Progenitor cell of endocrine pancreas (in vitro differentiated cells): Measurements from ENCODE around the gene APEH. TPM values are rescaled to one million over a fixed set of nuclear protein-coding genes. Genes with fewer than 3 reads are reported as not detected.

Source experiments
- DNase-seq: peaks from one replicate; pipeline ENCODE4 v3.0.0; 2021; ENCODE audit warnings: low spot score; ENCODE audit not compliant: unreplicated experiment
- H3K27ac Mint-ChIP-seq: 2 replicates; pipeline ENCODE4 v1.8.0; 2021; ENCODE audit warnings: mild to moderate bottlenecking, moderate library complexity, mixed read lengths
- H3K27me3 Mint-ChIP-seq: 2 replicates; pipeline ENCODE4 v1.8.0; 2021; ENCODE audit warnings: mixed read lengths
- H3K36me3 Mint-ChIP-seq: 2 replicates; pipeline ENCODE4 v1.8.0; 2022; ENCODE audit warnings: mixed read lengths; ENCODE audit not compliant: insufficient read depth
- H3K4me1 Mint-ChIP-seq: 2 replicates; pipeline ENCODE4 v1.8.0; 2021; ENCODE audit warnings: low read depth, mixed read lengths
- H3K4me3 Mint-ChIP-seq: 2 replicates; pipeline ENCODE4 v1.8.0; 2021; ENCODE audit warnings: low read depth, mild to moderate bottlenecking, moderate library complexity, mixed read lengths
- H3K9me3 Mint-ChIP-seq: 2 replicates; pipeline ENCODE4 v1.8.0; 2021; ENCODE audit warnings: low read depth, mixed read lengths
- CTCF ChIP-seq: fragments of 200-600 bp; sonication (generic); IDR thresholded peaks from one replicate; pipeline ENCODE4 v1.5.0; 2021; ENCODE audit warnings: antibody characterized with exemption, mild to moderate bottlenecking; ENCODE audit not compliant: unreplicated experiment
- total RNA-seq: library from RNA; stranded (reverse); gene quantifications from 2 replicates; pipeline ENCODE4 v1.2.1, GENCODE V29; 2021

The APEH gene
- total RNA-seq, 1 donor from 2014 or later: 160 TPM

- H3K36me3 Mint-ChIP-seq: peaks cover 2% of the 10 kb centered on the region
- no peak for DNase-seq
- no peak for TF ChIP-seq CTCF
- no peaks in the 10 kb centered on the region for H3K4me1 Mint-ChIP-seq
- H3K27ac Mint-ChIP-seq: no peak overlapping the region
- H3K9me3 Mint-ChIP-seq: peaks cover 7% of the 10 kb centered on the region
- no peaks in the 10 kb centered on the region for H3K27me3 Mint-ChIP-seq
- H3K4me3 Mint-ChIP-seq: no peak overlapping the region
Observed at GRCh38 chr3:49628249-49628648, 45.9 kb upstream of the APEH start.

GRCh38 chr3:49629451-49629850, 44.7 kb upstream of the APEH start:
- DNase-seq: no peak
- no peaks in the 10 kb centered on the region for H3K4me1 Mint-ChIP-seq
- no peak overlapping the region for H3K27ac Mint-ChIP-seq
- H3K4me3 Mint-ChIP-seq: no peak overlapping the region
- H3K27me3 Mint-ChIP-seq: no peaks in the 10 kb centered on the region
- no peak for TF ChIP-seq CTCF
- peaks cover 2% of the 10 kb centered on the region for H3K36me3 Mint-ChIP-seq
- peaks cover 7% of the 10 kb centered on the region for H3K9me3 Mint-ChIP-seq

GRCh38 chr3:49629866-49630265, 44.3 kb upstream of the APEH start:
- Mint-ChIP-seq H3K4me3 (no peak overlapping the region), H3K27ac (no peak overlapping the region), H3K9me3 (peaks cover 7% of the 10 kb centered on the region), H3K27me3 (no peaks in the 10 kb centered on the region), H3K4me1 (no peaks in the 10 kb centered on the region), H3K36me3 (peaks cover 2% of the 10 kb centered on the region)
- no peak for DNase-seq
- TF ChIP-seq CTCF: no peak

GRCh38 chr3:49630784-49631183, 43.4 kb upstream of the APEH start:
- Mint-ChIP-seq H3K4me1 (no peaks in the 10 kb centered on the region), H3K27ac (no peak overlapping the region), H3K4me3 (no peak overlapping the region), H3K9me3 (peaks cover 7% of the 10 kb centered on the region), H3K36me3 (peaks cover 2% of the 10 kb centered on the region), H3K27me3 (no peaks in the 10 kb centered on the region)
- no peak for TF ChIP-seq CTCF
- DNase-seq: no peak

GRCh38 chr3:49634736-49635135, 39.4 kb upstream of the APEH start:
- H3K27ac Mint-ChIP-seq: no peak overlapping the region

More at GRCh38 chr3:49634736-49635135, 39.4 kb upstream of the APEH start:
- H3K4me1 Mint-ChIP-seq: no peaks in the 10 kb centered on the region
- no peak for DNase-seq
- TF ChIP-seq CTCF: no peak
- H3K27me3 Mint-ChIP-seq: no peaks in the 10 kb centered on the region
- no peak overlapping the region for H3K4me3 Mint-ChIP-seq
- H3K9me3 Mint-ChIP-seq: peaks cover 7% of the 10 kb centered on the region
- peaks cover 2% of the 10 kb centered on the region for H3K36me3 Mint-ChIP-seq
